GM21737 (cell line): ENCODE data around the gene CASP5.
A peak's percentile ranks its signal among the peaks of the same experiment; 100 is the strongest.
"Not testable (repeated sequence)": the region's sequence is repeated elsewhere in the genome, so short reads cannot be mapped to it uniquely, and the experiment has no call there.

ENCODE experiments used
- ATAC-seq: cut with Tn5 transposase; IDR thresholded peaks from one replicate; pipeline ENCODE4 v1.9.1; 2021; ENCODE audit warnings: mild to moderate bottlenecking, moderate library complexity; ENCODE audit not compliant: unreplicated experiment

CASP5 gene

DNA sequence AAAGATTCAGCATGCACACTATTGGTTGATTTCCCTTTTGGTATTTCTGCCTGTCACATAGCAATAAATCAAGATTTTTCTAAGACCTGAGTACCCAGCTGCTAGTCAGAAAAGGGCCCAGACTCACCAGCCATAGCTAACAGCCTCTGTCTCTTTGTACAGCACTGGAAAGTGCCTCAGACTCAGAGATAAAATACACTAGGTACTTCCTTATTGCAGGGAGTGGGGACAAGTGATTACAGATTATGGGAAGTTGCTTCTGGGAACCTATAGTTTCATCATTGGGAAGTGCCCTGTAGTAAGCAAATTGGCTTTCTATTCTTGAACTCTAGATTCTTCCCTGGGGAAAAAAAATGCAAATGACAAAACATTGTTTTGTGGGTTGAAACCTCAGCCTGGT, at the start of gene CASP5:
TSS of gene CASP5 (minus strand) at position 166 of the 400 bp plus-strand sequence. CDS start at position 134, 32 bp downstream.
- no peak for ATAC-seq

DNA sequence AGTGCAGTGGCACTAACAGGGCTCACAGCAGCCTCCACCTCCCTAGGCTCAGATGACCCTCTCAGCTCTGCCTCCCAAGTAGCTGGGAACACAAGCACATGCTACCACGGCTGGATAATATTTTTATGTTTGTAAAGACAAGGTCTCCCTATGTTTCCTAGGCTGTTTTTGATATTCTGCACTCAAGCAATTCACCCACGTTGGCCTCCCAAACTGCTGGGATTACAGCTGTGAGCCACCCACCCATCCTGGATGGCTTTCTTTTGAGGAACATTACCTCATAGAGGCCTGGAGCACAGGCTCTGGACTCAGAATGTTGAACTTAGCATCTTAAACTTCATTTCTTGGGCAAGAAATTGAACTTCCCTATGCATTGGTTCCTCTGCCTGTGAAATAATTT, 49.1 kb upstream of the CASP5 start:
- not testable (repeated sequence) for ATAC-seq

DNA sequence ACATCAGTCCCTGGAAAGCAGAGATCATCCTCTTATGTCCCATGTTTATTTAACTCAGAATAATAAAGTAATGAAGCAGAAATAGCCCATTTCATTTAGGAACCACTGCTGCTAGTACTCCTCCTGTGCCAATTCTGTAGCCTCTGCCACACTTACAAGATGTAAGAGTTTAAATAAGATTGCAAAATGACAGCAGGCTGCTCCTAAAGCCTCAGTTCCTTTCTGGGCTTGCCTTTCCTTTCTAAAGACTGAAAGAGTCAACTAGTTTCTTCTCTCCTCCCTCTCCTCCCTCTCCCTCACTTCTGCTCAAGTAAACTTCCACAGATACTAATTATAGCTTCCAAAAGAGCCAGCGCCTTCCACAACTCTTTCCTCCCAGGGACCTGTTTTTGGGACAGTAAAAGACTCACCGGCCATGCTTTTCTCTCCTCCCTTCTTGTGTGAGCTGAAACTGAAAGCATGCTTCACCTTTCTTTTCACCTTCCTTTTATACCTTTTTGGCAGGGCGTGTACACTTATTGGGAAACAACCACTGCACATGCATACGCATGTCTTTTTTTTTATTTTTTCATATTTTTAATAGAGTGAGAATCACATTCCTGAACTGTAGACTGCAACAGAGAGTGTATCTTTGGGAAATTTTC, 48.2 kb upstream of the CASP5 start:
- no peak for ATAC-seq

DNA sequence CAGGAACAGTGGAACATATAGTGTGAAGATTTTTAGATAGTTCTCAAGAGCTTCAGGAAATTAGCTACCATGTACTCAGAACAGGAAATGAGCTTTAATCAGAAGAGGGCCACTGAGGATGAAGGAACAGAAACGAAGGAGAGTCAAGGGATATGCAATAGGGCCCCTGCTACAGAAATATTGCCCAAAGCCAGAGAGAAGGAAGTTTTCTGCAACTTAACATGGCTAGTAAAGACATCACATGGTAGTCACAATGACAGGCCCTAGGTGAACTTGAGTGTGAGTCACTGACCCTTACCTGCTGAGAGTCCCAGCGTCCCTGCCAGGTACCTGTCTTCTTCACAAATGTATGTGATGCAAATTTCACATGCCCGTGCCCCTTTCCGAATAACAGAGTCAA, 47.3 kb upstream of the CASP5 start:
- no peak for ATAC-seq

DNA sequence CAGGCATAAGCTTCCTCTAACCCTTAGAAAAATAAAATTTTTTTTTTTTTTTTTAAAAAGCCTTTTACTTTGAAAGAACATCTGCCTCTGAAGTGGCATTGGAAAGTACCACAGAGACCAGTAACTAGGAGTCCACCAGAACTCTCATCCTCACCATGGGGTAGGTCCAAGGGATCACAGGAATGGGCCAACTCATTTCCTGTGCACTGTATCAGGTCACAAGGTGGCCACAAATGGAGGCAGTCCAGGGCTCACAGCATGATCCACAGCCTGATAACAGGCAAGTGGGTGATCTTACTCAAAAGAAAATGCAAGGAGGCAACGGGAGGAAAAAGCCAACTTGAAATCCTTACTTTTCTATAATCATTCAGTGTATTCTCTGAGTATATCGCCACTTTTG, 46.8 kb upstream of the CASP5 start:
- ATAC-seq: not testable (repeated sequence)

DNA sequence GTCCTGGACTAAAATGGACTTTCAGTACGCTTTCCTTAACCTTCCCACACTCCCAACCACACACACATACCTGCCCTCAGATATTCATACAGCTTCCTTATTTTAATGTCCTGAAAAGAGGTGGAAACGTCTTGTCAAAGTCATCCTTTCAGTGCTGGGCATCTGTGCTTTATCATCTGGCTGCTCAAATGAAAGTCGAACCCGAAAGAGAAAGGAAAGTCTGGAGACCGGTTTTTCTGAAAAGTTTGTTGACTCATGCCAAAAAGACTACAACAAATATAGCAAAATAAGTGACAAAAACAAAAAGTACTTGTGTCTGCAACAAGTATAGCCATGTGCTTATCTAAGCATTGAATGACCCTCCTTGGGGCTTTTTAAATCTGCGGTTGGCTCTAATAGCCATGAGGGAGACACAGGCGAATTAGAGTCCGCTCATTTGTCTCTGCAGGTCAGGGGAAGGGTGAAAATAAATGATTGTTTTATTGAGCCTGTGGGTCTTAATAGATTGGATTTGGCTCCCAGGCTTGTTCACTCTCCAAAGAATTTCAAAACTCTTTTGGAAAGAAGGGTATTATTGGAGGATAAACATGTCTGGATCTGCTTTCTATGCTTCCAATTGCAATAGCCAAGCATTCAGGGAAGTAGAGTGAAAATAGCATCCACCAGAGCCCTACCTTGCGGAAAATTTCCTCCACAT, 40.4 kb upstream of the CASP5 start:
- not testable (repeated sequence) for ATAC-seq

DNA sequence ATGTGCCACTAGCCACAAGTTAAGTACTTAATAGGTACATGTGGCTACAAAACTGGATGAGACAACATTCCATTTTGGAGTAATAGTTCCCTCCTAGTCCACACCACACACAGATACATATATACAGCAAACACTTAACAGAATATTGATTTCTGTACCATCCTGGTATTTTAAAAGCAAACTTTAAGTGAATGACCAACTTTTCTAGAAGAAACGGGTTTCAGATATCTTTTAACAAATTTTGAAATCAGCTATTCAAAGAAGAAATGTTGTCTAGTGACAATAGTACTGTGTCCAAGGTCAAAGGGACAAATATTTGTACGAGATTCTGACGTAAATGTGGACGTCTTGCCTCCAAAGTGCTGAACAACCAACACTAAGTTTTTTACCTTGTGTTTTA, 34.5 kb upstream of the CASP5 start:
- no peak for ATAC-seq

DNA sequence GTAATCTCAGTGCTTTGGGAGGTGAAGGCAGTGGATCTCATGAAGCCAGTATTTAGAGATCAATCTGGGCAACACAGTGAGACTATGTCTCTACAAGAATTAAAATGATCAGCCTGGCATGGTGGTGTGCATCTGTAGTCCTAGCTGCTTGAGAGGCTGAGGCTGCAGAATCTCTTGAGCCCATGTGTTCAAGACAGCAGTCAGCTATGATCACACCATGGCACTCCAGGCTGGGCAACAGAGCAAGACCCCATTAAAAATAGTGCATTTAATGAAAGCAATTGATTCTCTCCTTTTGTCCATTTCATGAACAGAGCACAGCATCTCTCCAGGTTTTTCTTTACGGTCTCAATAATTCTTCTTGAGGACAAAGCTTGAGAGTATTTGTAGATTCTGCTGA, 33.5 kb upstream of the CASP5 start:
- ATAC-seq: no peak

DNA sequence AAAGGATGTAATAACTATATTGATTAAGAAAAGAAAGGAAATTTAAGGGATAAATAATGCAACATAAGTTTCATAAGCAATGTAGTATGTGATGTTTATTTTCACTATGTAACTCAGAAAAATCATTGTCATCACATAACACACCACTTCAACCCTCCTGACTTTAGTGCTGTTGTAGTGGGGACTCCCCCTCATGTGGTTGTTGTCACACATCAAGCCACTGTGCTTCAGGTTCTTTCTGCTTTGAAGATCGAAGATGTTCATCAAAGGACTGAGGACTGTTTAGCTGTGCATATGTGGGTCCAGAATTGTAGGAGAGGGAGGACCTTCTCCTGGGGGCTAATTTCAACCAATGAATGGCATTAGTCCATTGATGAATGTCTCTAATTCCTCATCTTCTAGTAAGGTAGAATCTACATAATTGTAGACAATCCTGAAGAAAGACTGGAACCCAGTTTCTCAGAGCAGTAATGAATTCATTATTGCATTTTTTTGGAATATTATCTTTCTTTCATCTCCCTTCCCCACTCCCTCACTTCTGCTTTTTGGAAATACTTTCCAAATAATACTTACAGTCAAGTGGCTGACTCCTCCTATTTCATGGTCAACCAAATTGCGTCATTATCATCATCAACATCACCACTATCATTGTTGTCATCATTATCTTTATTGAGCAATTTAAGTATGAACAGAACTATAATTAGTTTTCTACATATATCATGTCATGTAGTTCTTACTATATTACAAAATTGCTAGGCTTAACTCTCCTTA, 31.9 kb upstream of the CASP5 start:
- no peak for ATAC-seq

DNA sequence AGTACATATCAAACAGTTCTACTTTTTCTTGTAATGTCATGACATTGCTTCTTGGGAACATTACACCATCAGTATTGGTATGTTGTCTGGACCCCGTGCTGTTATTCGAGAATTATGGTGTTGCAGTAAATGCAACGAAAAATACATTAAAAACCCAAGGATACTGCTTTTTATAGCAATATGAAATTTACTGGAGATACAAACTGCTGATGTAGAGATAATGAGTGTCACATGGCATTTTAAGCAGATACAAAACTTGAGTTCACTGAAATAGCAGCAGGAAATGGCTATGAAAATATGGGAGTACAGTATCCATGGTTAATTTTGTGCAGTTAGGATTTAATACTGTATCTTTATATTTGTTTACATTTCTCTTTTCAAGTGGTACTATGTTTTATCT, 29.5 kb upstream of the CASP5 start:
- ATAC-seq: no peak

DNA sequence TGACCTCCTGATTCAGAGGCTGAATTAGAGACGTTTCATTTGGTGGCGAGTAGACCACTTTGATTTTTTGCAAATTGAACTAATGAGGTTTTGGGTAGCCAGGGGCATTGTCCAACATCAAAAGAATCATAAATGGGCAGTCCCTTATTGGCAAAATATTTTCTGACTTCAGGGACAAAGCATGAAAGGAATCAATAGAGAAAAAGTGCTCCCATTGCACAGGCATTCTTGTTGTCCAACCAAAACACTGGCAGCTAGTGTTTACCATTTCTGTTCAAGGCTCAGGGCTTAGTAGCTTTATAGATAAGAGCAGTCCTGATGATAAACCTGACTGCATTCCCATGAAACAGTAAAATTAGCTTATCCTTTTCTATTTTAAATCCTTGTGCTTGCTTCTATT, 28.6 kb upstream of the CASP5 start:
- ATAC-seq: no peak

DNA sequence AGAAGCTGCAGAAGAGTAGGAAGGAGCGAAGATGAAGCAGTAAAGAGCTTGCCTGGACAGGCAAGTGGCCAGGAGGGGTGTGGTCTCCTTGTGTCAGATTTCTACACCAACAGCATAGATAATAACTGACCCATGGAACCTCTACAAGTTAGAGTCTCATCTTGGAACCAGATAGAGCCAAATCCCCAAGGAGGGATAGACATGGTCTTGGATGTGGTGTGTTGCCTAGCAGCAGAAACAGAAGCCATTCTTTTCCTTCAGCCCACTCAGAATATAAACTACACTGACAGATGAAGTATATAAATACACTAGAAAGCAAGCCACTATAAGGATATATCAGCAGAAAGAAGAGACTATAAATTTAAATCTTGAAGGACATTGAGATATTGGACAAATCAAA, 26.5 kb upstream of the CASP5 start:
- no peak for ATAC-seq

DNA sequence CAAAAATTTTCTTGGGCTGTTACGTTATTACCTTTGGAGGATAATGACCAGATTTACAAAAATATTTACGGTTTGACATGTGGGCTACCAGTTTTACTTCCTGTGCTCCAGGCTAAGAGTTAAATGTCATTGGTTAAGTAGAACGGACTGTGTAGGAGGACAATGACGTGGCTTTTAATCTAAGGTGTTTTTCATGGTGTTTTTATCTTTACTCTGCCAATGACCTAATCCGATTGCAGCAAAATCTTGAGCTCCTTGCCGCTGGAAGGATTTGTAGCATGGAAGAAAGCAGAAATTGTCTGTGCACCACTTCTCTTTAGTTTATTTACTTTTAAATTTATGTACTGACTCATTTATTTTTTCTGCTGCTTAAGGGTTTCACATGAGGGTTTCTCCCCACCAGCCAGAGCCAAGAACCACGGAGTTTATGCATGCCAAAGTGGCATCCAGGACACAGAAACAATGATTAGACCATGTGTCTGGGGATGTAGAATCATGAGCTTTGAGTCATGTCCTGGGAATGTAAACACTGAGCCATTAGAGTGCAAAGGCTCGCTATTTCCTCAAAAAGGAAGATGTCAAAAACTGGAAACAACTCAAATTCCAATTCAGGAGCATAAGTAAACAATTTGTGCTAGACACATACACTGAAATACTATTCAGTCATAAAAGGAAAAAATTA, 24.1 kb upstream of the CASP5 start:
- no peak for ATAC-seq

DNA sequence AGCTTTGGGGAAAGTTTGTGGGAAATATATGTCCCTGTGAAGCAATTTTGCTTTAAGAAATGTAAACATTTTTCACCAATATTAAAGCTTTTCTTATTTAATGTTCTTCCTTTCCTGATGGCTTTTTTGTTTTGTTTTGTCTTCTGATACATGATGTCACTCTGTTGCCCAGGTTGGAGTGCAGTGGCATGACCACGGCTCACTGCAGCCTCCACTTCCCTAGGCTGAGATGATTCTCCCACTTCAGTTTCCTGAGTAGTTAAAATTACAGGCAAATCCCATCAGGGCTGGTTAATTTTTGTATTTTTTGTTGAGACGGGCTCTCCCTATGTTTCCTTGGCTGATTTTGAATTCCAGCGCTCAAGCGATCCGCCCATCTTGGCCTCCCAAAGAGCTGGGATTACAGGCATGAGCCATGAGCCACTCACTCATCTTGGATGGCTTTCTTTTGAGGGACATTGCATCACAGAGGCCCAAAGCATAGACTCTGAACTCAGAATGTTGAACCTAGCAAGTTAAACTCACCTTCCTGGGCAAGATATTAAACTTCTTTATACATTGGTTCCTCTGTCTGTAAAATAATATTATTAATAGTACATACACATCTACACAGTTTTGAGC, 22.8 kb upstream of the CASP5 start:
- ATAC-seq: no peak

DNA sequence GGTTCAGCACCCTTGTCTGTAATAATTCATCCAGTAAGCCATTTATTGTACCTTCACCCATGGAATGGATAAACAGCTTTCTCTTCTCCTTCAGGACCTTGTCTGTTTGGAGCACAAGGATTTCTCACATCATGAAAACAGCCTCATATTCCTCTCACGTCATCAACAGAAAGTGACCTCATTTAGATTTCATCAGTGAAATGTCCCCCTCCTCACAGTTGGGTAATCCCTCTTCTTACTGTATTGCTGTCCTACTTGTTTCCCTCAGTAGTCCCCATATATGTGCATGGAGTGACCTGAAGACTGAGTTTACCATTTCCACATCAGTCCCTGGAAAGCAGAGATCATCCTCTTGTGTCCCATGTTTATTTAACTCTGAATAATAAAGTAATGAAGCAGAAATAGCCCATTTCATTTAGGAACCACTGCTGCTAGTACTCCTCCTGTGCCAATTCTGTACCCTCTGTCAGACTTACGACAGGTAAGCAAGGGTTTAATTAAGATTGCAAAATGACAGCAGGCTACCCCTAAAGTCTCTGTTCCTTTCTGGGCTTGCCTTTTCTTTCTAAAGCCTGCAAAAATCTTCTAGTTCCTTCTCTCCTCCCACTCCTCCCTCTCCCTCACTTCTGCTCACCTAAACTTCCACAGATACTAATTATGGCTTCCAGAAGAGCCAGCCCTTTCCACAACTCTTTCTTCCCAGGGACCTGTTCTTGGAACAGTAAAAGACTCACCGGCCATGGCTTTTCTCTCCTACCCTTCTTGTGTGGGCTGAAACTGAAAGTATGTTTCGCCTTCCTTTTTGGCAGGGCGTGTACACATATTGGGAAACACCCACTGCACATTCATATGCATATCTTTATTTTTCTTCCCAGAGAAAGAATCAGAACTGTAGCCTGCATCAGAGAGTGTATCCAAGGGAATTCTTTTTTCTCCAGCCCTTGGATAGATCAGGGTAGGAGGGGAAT, 21.9 kb upstream of the CASP5 start, which contains the start of gene CARD16:
TSS of gene CARD16 (minus strand) at position 779 of the 968 bp plus-strand sequence. CDS start at position 741, 38 bp downstream.
- ATAC-seq: peak; percentile 99

DNA sequence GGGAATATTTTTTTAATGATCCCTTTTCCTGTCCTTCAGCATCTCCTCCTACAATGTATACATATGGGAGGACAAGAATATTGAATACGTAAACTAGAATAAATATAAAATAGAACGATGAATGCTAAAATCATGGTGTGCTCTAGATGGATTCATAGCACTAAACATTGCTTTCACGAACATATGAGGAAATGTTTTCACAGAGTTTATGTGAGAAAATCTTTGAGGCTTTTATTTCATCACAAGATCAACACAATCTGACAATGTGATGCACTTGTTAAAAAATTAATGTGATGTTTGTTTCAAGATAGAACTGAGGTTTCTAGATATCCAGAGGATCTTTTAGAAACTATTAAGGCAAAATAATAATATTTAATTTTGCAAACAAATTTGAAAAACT, 19.2 kb upstream of the CASP5 start:
- no peak for ATAC-seq

DNA sequence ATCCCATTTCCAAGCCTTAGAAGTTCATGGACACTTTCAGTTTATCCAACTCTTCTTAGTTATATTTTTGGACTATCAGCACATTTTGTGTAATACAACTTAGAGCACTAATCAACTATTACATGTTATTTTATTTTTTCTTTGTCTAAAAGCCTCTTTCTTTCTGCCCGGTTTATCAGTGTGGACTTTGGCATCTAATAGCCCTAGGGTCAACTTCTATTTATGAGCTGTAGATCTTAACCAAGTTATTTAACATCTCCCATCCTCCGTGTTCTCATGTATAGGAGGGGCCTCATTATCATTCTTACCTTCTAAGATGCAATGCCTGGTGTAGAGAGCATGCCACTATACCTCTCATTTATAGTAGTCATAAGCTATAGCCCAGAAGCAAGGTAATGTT, 17.7 kb upstream of the CASP5 start:
- ATAC-seq: no peak

DNA sequence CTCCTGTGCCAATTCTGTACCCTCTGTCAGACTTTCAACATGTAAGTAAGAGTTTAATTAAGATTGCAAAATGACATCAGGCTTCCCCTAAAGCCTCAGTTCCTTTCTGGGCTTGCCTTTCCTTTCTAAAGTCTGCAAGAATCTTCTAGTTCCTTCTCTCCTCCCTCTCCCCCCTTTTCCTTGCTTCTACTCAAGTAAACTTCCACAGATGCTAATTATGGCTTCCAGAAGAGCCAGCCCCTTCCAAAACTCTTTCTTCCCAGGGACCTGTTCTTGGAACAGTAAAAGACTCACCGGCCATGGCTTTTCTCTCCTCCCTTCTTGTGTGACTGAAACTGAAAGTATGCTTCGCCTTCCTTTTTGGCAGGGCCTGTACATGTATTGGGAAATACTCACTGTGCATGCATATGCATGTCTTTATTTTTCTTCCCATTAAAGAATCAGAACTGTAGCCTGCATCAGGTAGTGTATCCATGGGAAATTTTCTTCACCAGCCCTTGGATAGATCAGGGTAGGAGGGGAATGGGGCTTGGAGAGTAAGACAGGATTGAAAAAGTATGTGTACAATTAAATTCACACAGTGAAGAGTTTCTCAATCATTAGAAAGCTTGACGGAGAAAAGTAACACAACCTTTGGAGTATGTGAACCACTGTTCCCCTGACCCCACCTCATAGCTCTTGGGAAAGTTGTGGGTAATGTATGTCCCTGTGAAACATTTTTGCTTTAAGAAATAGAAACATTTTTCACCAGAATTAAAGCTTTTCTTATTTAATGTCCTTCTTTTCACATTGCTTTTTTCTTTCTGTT, 12.0 kb upstream of the CASP5 start, which contains the start of gene CASP1:
TSS of gene CASP1 (minus strand) at position 332 of the 808 bp plus-strand sequence. CDS start at position 301, 31 bp downstream.
- peak; percentile 95 for ATAC-seq

DNA sequence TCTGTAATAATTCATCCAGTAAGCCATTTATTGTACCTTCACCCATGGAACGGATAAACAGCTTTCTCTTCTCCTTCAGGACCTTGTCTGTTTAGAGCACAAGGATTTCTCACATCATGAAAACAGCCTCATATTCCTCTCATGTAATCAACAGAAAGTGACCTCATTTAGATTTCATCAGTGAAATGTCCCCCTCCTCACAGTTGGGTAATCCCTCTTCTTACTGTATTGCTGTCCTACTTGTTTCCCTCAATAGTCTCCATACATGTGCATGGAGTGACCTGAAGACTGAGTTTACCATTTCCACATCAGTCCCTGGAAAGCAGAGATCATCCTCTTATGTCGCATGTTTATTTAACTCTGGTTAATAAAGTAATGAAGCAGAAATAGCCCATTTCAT, 11.4 kb upstream of the CASP5 start:
- ATAC-seq: not testable (repeated sequence)
